Activated T-cell treated with anti-CD3 and anti-CD28 coated beads for 24 hours (primary cell): ENCODE results near the gene PHAF1.

Source experiments
- DNase-seq: peaks from one replicate; pipeline ENCODE4 v3.0.0-alpha.2; 2020; ENCODE audit warnings: low read depth

PHAF1 gene

DNA sequence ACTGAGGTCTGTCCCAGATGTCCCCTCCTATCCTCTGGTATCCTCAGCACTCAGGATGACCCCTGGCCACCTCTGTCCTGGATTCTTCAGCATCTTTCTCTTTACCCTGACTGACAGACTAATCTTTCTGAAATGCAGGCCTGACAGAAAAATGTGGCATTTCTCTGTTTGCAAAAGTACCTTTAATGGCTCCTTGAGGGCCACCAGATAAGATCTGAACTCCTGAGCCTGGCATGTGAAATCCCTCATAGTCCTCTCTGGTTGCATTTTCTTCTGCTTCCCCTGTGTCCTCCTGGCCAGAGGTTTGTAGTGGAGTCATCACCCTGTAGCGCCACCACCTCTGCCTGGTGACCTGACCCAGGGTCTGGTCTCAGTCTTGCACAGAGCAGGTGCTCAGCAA, 87.1 kb downstream of the PHAF1 start:
- DNase-seq: no peak

- no peak for DNase-seq
These were observed 88.0 kb downstream of the PHAF1 start for GRCh38 chr16:67197704-67198103.
